Activated CD4-positive, CD25-positive, alpha-beta regulatory T cell treated with anti-CD3 and anti-CD28 coated beads, Interleukin-2, amount 50 U/mL, for 72 hours (primary cell): ENCODE data around the gene ETV4.
"Not testable (repeated sequence)": the region's sequence is repeated elsewhere in the genome, so short reads cannot be mapped to it uniquely, and the experiment has no call there.

Experiments used
- DNase-seq: peaks from one replicate; pipeline ENCODE4 v3.0.0; 2021

Gene ETV4

DNA sequence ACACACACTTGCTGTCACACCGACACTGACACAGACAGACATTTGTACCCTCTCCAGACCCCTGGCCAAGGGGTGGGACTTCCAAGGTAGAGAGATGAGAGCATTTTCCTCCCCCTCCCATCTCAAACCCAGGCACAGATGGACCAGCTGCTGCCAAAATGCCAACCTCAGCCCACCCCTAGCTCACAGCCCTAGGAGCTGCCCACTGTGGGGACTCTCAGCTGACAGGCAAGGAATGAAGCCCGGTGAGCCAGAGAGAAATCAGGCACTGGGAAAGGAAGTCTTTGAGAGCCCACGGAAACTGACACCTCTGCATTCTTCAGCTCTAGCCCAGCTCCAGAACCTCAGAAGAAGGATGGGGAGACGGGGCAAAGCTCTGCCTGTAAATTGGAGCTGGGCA, 2.8 kb downstream of the ETV4 start:
- DNase-seq, result no peak

DNA sequence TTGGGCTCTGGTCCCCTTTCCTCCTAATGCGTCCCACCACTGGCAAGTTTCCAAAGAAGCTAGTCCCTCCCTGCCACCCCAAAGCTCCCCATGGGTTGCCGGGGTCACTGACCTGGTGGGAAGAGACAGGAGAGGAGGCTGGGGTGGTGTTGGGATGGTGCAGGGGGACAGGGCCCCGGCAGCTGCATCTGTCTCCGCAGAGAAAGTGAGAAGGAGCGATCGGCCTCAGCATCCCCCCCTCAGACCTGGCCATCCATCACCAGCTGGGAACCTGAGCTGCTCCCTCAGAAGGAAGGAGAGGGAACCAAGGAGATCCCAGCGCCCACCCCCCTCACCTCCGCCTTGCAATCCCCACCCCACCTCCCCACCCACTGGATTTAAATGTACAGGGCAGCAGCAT, 3.3 kb downstream of the ETV4 start:
- DNase-seq, result no peak

DNA sequence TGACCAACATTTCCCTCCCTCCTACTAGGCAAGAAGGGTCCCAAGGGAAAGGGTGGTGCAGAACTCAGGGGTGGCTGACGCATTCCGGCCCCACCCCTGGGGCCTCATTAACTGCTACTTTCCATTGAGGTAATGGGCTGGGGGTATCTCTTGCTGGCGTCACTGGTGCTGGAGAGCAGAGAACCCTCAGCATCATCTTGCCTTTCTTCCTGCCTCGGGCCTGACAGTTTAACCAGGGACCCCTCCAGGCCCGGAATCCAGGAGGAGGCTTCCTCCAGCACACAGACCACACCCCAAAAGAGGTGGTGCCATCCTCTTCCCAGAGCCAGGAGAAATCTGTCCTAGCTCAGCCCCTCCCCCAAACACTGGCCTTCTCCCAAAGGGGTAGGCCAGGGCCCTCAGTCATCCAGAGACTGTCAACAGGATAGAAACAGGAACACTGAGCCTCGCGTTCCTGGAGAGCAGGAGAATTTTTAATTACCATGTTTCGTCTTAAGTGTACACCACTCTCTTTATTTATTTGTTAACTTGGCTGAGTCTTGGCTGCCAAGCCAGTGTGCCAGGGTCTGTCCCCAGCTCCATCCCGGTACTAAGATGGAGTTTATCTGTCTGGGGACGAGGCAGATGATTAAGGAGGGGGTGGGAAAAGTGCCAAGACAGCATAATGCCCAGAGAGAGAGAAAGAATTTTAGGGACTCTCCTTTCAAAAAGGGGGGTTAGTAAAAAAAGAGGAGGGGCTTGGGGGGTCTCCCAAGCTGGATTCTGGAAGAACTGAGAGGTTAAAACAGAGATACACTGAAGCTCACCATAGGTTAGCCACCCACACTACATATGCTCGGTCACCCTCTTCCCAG, 5.1 kb downstream of the ETV4 start:
- no peak for DNase-seq

DNA sequence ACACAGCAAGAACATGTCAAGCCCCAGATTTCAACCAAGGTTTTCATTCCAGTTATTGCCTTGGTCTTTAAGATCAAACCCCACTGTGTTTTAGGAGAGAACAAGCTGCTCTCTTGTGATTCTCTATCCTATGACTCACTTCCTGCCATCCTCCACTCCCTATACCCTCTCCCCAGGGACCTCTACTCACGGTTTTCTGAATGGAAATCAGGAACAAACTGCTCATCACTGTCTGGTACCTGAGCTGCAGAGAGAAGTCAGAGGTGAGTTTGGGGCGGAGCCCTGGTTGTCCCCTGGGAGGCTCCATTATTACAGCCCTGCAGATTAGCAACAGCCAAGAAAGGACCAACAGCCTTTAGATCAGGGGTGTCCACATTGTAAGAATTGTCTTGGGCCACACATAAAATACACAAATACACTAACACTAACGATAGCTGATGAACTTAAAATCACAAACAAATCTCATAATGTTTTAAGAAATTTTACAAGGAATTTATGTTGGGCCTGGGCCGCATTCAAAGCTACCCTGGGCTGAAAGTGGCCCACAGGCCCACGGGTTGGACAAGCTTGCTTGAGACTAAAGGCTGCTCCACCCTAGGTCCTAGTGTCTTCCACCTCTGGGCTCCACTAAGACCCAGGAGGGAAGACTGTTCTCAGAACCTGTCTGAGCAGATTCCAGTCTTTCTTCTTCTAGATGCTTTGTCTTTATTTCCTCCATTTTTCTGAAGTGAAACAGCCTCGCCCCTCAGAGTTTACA, 9.7 kb downstream of the ETV4 start:
- no peak for DNase-seq

DNA sequence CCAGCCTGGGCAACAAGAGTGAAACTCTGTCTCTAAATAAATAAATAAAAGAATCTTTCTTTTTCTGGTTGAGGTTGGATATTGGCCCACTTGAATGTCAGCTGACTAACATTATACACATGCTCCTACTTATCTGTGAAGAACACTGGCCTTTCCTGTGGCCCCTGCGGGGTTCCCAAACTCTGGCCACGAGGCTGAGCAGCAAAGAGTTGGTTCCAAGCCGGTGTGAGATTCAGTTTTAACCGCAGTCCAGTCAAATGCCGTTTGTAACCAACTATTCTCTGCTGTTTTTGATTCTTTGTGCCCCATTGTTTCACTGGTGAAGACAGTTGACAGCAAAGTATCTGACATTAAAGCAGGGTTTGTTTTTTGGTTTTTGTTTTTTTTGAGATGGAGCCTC, 11.2 kb downstream of the ETV4 start:
- DNase-seq, result no peak

DNA sequence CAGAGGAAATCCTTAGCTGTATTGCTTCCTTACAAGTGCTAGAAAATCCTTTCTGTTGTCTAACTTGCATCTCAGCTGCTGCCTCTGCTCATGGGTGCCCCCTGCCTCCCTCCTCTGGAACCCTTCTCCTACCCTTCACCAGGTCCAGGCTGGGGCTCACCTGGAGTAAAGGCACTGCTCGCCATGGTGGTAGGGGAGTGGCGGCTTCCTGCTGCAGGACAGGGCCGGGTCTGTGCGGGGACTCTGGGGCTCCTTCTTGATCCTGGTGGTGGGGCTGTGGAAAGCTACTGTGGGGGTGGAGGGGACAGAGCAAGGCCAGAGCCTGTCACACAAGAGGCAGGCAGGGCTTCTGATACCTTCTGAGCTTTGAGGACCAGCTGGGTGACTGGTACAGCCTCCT, 12.4 kb downstream of the ETV4 start:
- DNase-seq, result no peak

DNA sequence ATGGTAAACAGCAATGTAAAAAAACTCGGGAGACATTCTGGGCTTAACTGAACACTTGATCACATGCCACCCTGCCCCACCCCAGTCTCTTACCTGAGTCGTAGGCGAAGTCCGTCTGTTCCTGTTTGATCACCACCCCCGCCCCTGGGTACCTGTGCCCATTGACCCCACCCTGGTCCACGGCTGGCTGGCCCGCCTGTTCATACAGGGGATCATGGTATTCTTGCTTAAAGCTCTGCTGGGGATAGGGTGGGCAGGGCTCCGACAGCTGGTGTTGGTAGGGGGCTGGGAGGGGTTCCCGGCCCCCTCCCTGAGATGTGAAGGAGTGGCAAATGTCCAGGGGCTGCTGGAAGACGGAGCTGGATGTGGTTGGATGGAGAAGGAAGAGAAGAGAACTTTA, 13.6 kb downstream of the ETV4 start:
- no peak for DNase-seq

DNA sequence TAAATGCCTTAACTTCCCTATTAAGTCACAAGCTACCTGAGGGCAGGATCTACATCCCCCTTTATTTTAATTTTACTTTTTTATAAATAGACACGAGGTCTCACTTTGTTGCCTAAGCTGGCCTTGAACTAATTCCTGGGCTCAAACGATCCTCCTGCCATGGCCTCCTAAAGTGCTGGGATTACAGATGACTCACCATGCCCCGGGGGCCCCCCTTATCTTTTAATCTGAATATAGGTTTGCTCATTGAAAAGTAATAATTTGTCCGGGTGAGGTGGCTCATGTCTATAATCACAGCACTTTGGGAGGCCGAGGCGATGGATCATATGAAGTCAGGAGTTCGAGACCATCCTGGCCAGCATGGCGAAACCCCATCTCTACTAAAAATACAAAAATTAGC, 14.2 kb downstream of the ETV4 start:
- DNase-seq, result no peak

DNA sequence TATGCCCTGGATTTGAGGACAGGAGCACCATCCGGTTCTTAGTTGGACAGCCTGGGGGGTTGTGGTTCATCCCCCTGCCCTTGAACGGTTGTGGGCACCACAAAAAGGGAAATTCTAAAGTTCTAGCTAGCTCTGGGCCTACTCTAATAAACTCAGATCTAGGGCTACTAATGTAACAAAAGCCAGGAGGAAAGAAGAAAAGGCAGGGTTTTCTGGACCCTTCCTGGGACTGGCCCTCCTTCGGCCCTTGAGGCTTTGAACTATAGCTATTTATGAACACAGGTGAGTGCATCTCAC, 15.1 kb downstream of the ETV4 start:
- DNase-seq, result no peak

DNA sequence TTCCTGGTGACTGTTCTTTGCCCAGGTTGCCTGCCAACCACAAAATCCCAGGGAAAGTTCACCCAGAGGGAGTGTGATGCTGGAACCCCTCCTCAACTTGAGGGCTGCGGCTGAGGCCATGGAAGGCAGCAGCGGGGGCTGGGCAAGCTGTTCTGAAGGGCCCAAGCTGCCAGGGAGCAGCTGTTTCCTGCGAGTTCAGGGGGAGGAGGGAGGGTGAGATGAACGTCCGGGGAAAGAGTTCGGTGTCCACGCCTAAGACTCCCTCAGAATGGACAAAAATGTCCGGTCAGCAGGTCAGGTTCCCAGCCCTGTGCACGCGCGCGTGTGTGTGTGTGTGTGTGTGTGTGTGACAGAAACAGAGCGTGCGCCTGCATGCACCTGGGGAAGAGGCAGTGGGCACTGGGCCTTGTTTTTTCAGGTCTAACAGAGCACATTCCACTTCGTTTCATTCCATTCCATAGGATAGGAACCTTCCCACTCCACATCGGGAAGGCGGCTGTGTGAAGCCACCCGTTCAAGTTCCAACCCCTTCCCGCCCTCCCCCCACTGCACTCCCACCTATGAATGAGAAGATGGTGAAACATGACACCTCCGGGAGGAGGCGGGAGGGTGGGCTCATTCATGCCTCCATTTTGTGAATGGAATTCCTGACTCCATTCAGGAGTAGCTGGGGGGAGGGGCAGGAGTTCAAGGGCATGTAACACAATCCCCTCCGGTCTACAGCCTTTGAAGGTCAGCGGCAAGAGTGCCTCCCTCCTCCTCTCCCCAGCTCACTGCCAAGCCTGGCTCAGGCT, 15.7 kb downstream of the ETV4 start:
- DNase-seq, result no peak

DNA sequence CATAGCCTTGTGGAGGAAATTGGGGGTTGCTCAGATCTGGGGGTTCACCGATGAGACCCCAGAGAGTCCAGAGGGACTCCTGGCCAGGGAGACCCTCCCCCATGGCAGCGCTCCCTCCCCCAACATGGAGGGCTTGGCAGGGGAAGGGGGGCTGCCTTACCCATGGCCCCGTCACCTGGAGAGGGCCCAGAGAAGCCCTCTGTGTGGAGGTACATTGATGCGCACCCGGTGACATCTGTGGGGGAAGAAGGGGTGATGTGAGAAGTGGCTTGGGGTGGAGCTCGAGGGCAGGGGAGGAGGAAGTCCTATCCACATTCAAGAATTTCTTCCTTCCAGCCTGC, 16.2 kb downstream of the ETV4 start:
- DNase-seq, result no peak

DNA sequence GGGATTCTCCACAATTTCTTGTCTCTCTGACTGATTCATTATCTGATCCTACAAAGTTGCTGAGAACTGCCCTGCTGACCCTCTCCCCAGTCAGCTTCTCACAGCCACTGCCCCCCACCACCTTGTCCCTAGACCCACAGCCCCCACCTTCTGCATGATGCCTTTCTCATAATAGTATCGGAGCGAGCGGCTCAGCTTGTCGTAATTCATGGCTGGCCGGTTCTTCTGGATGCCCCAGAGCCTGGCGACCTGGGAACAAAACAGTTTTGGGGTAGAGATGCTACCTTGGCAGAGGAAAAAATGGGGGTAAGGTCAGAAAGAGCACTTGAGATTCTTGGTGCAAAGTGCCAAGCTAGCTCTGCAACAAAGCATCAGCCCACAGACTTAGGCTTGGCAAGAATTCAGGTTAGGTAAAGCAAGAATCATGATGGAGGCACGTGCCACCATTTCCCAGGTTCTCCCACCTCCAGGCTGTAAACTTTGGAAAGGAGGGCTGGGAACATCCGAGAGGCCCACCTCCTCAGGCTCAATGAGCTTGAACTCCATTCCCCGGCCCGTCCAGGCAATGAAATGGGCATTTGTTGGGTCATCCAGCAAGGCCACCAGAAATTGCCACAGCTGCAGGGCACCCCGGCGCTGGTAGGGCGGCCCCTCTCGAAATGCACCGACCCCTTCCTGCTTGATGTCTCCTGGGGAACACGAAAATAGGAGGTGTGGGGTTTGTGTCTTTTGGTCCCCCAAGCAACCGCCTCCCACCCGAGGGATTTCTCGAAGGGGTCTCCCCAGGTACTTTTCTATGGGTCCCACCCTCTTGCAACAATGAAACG, 16.9 kb downstream of the ETV4 start:
- no peak for DNase-seq

DNA sequence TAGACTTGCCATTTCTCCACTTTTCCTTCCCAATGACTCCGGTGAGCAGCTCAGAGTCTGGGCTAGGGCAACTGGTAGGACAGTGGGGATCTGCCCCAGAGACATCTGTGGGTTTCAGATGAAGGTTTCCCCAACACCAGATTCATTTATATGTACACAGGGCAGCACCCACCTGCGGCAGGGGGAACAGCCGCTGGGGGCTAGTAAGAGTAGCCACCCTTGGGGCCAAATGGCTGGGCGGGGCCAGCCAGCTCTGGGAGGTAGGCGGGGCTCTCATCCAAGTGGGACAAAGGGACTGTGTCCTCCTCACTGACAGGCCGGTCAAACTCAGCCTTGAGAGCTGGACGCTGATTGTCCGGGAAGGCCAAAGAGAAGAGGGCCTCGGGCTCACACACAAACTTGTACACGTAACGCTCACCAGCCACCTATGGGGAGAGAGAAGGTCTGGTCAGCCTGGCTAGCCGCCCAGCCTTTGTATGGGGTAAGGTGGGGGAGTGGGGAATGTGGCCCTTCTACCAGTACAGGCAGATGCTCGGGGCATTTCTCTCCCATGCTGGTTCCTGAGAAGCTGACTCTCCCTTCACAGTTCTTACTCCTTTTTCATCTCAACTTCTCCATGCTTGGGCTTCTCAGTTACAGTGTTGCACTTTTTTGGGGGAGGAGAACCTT, 17.7 kb downstream of the ETV4 start:
- no peak for DNase-seq

DNA sequence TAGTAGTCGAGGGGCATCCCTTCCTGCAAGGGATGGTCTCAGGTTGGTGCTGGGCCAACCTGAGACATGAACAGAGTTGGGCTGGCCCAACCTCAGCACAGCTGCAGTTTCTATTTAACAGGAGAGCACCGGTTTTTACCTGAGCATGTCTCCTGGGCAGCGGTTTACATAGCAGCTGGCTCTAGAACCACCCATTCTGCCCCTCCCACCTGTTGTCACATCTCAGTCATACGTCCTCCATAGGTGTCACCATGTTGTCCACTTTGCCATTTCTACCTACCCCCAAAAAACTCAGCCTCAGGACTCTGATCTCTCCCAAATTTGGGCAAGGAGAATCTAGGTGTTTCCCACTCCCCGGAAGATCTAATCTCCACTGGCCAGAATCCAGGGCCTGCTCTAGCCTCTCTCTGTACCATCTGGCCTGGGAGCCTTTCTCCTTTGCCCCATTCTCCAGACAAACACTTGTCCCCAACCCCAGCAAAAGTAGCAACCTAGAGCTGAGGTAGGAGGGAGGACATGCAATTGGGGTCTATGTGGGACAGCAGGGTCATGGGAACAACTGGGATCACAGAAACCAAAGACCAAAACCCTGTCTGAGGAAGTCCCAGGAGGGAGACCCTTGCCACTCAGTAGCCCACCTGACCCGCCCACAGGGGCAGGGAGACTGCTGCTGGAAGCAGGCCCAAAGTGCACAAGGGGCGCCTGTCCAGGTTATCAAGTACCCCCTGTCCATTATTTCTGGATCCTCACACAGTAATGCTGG, 19.1 kb downstream of the ETV4 start:
- no peak for DNase-seq

DNA sequence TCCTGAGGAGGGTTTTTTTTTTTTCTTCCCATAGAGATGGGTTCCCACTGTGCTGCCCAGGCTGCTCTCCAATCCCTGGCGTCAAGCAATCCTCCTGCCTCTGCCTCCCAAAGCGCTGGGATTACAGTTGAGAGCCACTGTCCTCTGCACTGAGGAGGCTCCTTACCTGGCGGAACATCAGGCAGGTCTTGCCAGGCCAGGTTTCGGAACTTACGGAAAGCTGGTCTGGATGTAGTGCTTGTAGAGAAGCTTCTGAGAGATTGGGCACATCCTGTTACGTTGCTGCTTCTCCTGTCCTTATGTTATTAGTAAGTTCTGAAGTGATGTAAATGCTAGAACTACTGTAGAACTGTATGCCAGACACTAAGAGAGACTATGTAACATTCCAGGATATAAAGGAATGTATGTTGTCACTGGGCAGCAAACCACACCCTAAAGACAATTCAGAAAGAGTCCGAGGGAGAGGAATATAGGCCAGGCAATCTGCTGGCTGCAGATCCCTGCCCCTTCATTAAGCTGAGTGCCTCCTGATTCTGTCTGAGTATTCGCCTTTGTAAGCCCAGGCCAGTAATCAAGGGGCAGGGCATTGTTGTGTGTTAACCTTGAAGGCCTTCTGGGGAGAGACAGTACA, 21.1 kb downstream of the ETV4 start:
- no peak for DNase-seq

DNA sequence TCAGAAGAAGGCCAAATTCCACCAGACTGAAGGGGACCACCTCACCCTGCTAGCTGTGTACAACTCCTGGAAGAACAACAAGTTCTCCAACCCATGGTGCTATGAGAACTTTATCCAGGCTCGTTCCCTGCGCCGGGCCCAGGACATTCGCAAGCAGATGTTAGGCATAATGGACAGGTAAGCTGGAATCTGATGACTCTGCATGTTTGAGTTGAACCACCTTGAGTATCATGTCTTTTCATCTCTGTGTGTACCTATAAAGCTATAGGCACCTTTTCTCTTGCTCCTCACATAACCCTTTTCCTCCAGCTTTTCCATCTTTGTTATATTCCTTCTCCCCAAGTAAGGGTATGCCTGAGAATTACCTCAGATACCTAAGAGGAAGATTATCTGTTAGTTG, 24.8 kb downstream of the ETV4 start:
- no peak for DNase-seq

DNA sequence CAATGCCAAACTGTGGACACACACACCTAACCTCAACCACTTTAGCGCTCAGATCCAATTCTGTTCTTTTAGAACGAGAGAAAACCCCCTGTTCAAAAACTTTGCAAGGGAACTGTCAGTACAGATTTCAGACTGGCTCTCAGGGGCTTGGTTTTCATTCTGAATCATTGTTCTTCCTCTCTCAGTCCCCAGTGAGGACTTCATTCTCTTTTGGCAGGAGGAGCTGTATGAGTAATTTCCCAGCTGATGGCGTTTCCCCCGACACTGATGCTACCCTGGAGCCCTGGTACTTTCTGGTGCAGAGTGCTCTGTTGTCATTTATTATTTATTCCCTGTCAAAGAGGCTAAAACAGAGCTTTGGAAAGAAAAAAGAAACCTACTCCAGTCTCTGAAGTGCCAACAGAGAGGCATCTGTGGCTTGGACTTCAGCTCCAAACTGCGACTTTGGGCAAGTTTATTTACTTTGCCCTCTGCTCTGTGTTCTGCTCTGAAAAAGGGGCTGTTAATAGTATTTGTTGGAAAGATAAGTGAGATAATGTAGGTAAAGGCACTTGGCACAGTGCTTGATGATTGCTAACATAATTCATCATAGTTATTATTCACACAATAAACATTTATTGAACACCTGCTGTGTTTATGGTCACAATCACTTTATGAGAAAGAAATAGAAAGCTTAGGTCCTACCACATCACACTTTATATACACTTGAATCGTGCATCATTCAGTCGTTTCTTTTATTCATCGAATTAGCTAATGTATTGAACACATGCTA, 28.3 kb downstream of the ETV4 start:
- DNase-seq, result no peak

DNA sequence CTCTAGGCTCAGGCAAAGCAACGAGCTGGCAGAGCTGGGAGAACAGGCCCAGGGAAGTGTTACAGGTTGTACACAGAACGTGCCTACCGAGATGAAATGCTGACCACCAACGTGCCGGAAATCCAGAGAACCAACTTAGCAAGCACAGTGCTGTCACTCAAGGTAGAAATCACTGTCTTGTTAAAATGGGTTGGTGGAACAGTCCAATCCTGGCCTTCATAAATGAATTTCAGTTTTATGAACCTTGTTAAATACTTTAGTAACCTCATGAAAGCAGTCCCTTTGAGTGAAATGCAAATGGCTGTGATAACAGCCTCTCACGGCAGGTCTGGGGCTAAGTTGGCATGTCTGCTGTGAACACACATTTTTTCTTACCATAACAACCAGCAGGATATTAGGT, 29.0 kb downstream of the ETV4 start:
- DNase-seq, result no peak

DNA sequence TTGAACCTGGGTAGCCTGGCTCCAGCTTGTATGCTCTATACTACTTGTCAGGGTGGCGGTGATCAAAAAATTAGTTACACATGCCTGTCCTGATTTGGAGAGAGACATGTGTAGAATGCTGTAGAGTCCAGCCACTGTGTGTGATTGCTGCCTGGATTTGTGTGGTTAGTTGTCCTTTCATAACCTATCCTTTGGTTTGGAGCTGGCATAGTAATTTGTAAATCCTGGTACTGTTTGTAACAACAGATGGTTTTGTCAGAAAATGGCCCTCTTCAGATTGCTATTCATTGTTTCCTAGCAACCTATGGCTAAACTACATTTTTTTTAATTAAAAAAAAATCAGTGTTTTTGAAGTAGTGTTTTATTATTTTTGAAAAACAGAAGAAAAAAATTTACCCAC, 30.5 kb downstream of the ETV4 start:
- DNase-seq, result no peak

DNA sequence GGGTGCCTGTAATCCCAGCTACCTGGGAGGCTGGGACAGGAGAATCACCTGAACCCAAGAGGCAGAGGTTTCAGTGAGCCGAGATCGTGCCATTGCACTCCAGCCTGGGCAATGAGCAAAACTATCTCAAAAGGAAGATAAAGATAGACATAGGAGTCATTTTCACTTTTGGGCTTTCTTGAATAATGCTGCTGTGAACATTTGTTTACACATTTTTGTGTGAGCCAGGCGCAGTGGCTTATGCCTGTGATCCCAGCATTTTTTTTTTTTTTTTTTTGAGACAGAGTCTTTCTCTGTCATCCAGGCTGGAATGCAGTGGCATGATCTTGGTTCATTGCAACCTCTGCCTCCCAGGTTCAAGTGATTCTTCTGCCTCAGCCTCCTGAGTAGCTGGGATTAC, 34.9 kb downstream of the ETV4 start:
- DNase-seq, result not testable (repeated sequence)
